H1 (cell line): Measurements from ENCODE around the gene MCM6. TPM values are rescaled to one million over a fixed set of nuclear protein-coding genes. Genes with fewer than 3 reads are reported as not detected.

Experiments used
- CTCF ChIA-PET: fragments of 300-600 bp; sonication (Branson Sonifier 250); formaldehyde crosslinking; loops from one replicate; lab custom pipeline; 2021; ENCODE audit not compliant: partially characterized antibody; lab: Charles Lee
- POLR2A ChIA-PET: fragments of 300-600 bp; sonication (Branson Sonifier 250); formaldehyde crosslinking; loops from one replicate; lab custom pipeline; 2021; ENCODE audit warnings: inconsistent platforms; ENCODE audit not compliant: partially characterized antibody; lab: Charles Lee
- DNase-seq, 2 experiments: peaks; one replicate each; pipeline versions ENCODE4 v3.0.0 to v3.0.0-alpha.2; 2010 to 2022; ENCODE audit warnings: low spot score in 2 of 2, low read depth in 1 of 2, mixed read lengths in 1 of 2
- FAIRE-seq: peaks from 2 replicates; lab custom pipeline; 2011; peaks lifted over from hg19 to GRCh38; lab: Jason Lieb, UNC
- H2AFZ ChIP-seq: 2 replicates; pipeline ENCODE4 v1.8.1; 2012; ENCODE audit warnings: low read length, inconsistent platforms
- H2AK5ac ChIP-seq: 2 replicates; pipeline ENCODE4 v1.6.1; 2013; ENCODE audit warnings: low read depth, low read length
- H2BK120ac ChIP-seq: replicated peaks from 2 replicates; pipeline ENCODE3; 2013; ENCODE audit warnings: low read depth, low read length, inconsistent platforms
- H2BK12ac ChIP-seq: 2 replicates; pipeline ENCODE4 v1.6.1; 2013; ENCODE audit warnings: low read depth, low read length
- H2BK15ac ChIP-seq: 2 replicates; pipeline ENCODE4 v1.6.1; 2013; ENCODE audit warnings: low read length
- H2BK20ac ChIP-seq: 2 replicates; pipeline ENCODE4 v1.6.1; 2013; ENCODE audit warnings: low read length
- H2BK5ac ChIP-seq: 2 replicates; pipeline ENCODE4 v1.6.1; 2013; ENCODE audit warnings: low read depth, low read length
- H3K14ac ChIP-seq: 2 replicates; pipeline ENCODE4 v1.6.1; 2013; ENCODE audit warnings: inconsistent platforms; ENCODE audit not compliant: insufficient read length
- H3K18ac ChIP-seq: 2 replicates; pipeline ENCODE4 v1.6.1; 2013; ENCODE audit warnings: low read length; ENCODE audit errors: extremely low read depth
- H3K23ac ChIP-seq: 2 replicates; pipeline ENCODE4 v1.6.1; 2013; ENCODE audit warnings: inconsistent platforms; ENCODE audit not compliant: insufficient read length
- H3K23me2 ChIP-seq: 2 replicates; pipeline ENCODE4 v1.6.1; 2013; ENCODE audit warnings: low read depth, low read length
- H3K27ac ChIP-seq: 2 replicates; pipeline ENCODE4 v1.6.1; 2011; ENCODE audit warnings: low read depth, low read length, inconsistent platforms
- H3K27me3 ChIP-seq, 4 experiments: replicated peaks in 1 of 4; 1 replicate in 1 of 4; 2 replicates in 3 of 4; pipeline versions ENCODE4 v1.6.1 to v1.8.1; 2011 to 2013; ENCODE audit warnings: low read length in 3 of 4, mild to moderate bottlenecking in 3 of 4, inconsistent platforms in 2 of 4, mixed read lengths in 2 of 4, moderate library complexity in 1 of 4; ENCODE audit not compliant: control insufficient read depth in 3 of 4, insufficient read depth in 3 of 4; ENCODE audit errors: extremely low read depth in 1 of 4
- H3K36me3 ChIP-seq, 4 experiments: 2 replicates each; pipeline versions ENCODE4 v1.6.1 to v1.8.1; 2011 to 2013; ENCODE audit warnings: mild to moderate bottlenecking in 4 of 4, low read length in 3 of 4, moderate library complexity in 2 of 4, control low read depth in 1 of 4, inconsistent platforms in 1 of 4; ENCODE audit not compliant: insufficient read depth in 4 of 4, control insufficient read depth in 2 of 4
- H3K4ac ChIP-seq: replicated peaks from 2 replicates; pipeline ENCODE3; 2013; ENCODE audit warnings: low read length, low read depth, mixed read lengths, inconsistent platforms; ENCODE audit not compliant: insufficient read length
- H3K4me1 ChIP-seq, 4 experiments: replicated peaks in 1 of 4; 1 replicate in 1 of 4; 2 replicates in 3 of 4; pipeline versions ENCODE4 v1.6.1 to v1.8.1; 2011 to 2013; ENCODE audit warnings: low read length in 3 of 4, inconsistent platforms in 2 of 4, mixed read lengths in 1 of 4; ENCODE audit not compliant: insufficient read depth in 4 of 4, control insufficient read depth in 3 of 4
- H3K4me2 ChIP-seq, 2 experiments: 2 replicates each; pipeline versions ENCODE4 v1.6.1 to v1.8.1; 2011 to 2013; ENCODE audit warnings: low read depth in 2 of 2, low read length in 2 of 2, control low read depth in 1 of 2, inconsistent platforms in 1 of 2, mild to moderate bottlenecking in 1 of 2; ENCODE audit not compliant: insufficient read depth in 1 of 2
- H3K4me3 ChIP-seq, 4 experiments: fragments of 200-600, 300-600 bp in 1 of 4; sonication (generic), shearing (Covaris generic), sonication (Bioruptor Twin) in 1 of 4; 2 replicates each; pipeline versions ENCODE4 v1.5.1 to v1.8.1; 2011 to 2016; ENCODE audit warnings: low read length in 4 of 4, low read depth in 3 of 4, control low read depth in 2 of 4, inconsistent platforms in 2 of 4, mild to moderate bottlenecking in 2 of 4, mixed read lengths in 1 of 4, moderate library complexity in 1 of 4; ENCODE audit not compliant: insufficient read depth in 2 of 4; ENCODE audit errors: extremely low read depth in 1 of 4
- H3K56ac ChIP-seq: replicated peaks from 2 replicates; pipeline ENCODE3; 2013; ENCODE audit warnings: low read depth, mild to moderate bottlenecking, mixed read lengths, low read length, inconsistent platforms; ENCODE audit not compliant: insufficient read length
- H3K79me1 ChIP-seq: 2 replicates; pipeline ENCODE4 v1.6.1; 2013; ENCODE audit warnings: low read depth, low read length, control low read depth
- H3K79me2 ChIP-seq, 2 experiments: 2 replicates each; pipeline versions ENCODE4 v1.6.1 to v1.8.1; 2012 to 2013; ENCODE audit warnings: low read length in 2 of 2, mild to moderate bottlenecking in 2 of 2, inconsistent platforms in 1 of 2; ENCODE audit not compliant: insufficient read depth in 2 of 2, control insufficient read depth in 1 of 2
- H3K9ac ChIP-seq, 4 experiments: replicated peaks in 1 of 4; 1 replicate in 1 of 4; 2 replicates in 3 of 4; pipeline versions ENCODE4 v1.6.1 to v1.8.1; 2011 to 2013; ENCODE audit warnings: low read depth in 3 of 4, low read length in 3 of 4, control low read depth in 2 of 4, mild to moderate bottlenecking in 2 of 4, moderate library complexity in 2 of 4, inconsistent platforms in 1 of 4; ENCODE audit errors: extremely low read depth in 1 of 4
- H3K9me3 ChIP-seq, 2 experiments: 2 replicates each; pipeline versions ENCODE4 v1.6.1 to v1.8.1; 2012 to 2013; ENCODE audit warnings: mild to moderate bottlenecking in 2 of 2, moderate library complexity in 2 of 2, control low read depth in 1 of 2, inconsistent platforms in 1 of 2, low read depth in 1 of 2, low read length in 1 of 2, mixed read lengths in 1 of 2; ENCODE audit not compliant: insufficient read depth in 2 of 2
- H4K20me1 ChIP-seq, 2 experiments: replicated peaks in 1 of 2; 2 replicates each; pipeline versions ENCODE3 to v1.8.1; 2011 to 2013; ENCODE audit warnings: inconsistent platforms in 2 of 2, low read length in 2 of 2, mild to moderate bottlenecking in 1 of 2; ENCODE audit not compliant: insufficient read depth in 2 of 2, control insufficient read depth in 1 of 2
- H4K5ac ChIP-seq: 2 replicates; pipeline ENCODE4 v1.6.1; 2013; ENCODE audit warnings: low read length, low read depth, mixed read lengths, inconsistent platforms; ENCODE audit not compliant: insufficient read length
- H4K8ac ChIP-seq: 2 replicates; pipeline ENCODE4 v1.8.0; 2013; ENCODE audit warnings: mild to moderate bottlenecking, moderate library complexity, low read length, inconsistent platforms; ENCODE audit not compliant: insufficient read depth; ENCODE audit errors: extremely low read depth
- H4K91ac ChIP-seq: replicated peaks from 2 replicates; pipeline ENCODE3; 2013; ENCODE audit warnings: low read length, mixed read lengths, inconsistent platforms; ENCODE audit not compliant: insufficient read length
- BACH1 ChIP-seq: IDR thresholded peaks from 2 replicates; pipeline ENCODE4 v1.6.1; 2012; ENCODE audit warnings: low read length, improper control_type of control experiment
- BCL11A ChIP-seq, 2 experiments: IDR thresholded peaks; one replicate each; pipeline ENCODE4 v1.6.1; 2011; ENCODE audit warnings: low read depth in 2 of 2, low read length in 2 of 2, mild to moderate bottlenecking in 2 of 2
- BRCA1 ChIP-seq: IDR thresholded peaks from 2 replicates; pipeline ENCODE4 v1.6.1; 2012; ENCODE audit warnings: low read depth, low read length, improper control_type of control experiment
- EP300 ChIP-seq, 2 experiments: IDR thresholded peaks; 1 replicate in 1 of 2; 2 replicates in 1 of 2; pipeline ENCODE4 v1.6.1; 2011 to 2012; ENCODE audit warnings: low read depth in 2 of 2, low read length in 2 of 2, mild to moderate bottlenecking in 2 of 2, borderline replicate concordance in 1 of 2, inconsistent platforms in 1 of 2, moderate library complexity in 1 of 2
- KDM5A ChIP-seq: fragments of 200-600 bp; IDR thresholded peaks from 2 replicates; pipeline ENCODE4 v1.7.1; 2012; ENCODE audit warnings: mild to moderate bottlenecking, low read length, inconsistent platforms, mixed read lengths
- RNF2 ChIP-seq: fragments of 200-900, 300-1000 bp; sonication (generic); IDR thresholded peaks from 2 replicates; pipeline ENCODE4 v1.7.1; 2016; ENCODE audit warnings: borderline replicate concordance, low read depth, mild to moderate bottlenecking, antibody characterized with exemption, low read length; ENCODE audit not compliant: poor library complexity, severe bottlenecking; ENCODE audit errors: missing control alignments
- SP4 ChIP-seq: IDR thresholded peaks from 2 replicates; pipeline ENCODE4 v1.6.1; 2012; ENCODE audit warnings: low read length, inconsistent platforms
- SUZ12 ChIP-seq: fragments of 200-600 bp; sonication (generic); IDR thresholded peaks from 2 replicates; pipeline ENCODE4 v1.6.1; 2012; ENCODE audit warnings: mild to moderate bottlenecking, inconsistent platforms, low read length, moderate library complexity, mixed read lengths
- TAF7 ChIP-seq: optimal IDR thresholded peaks from 2 replicates; pipeline ENCODE3; 2011; ENCODE audit warnings: low read depth, mild to moderate bottlenecking, inconsistent platforms, low read length, moderate library complexity, borderline replicate concordance
- TBP ChIP-seq: IDR thresholded peaks from 2 replicates; pipeline ENCODE4 v1.6.1; 2011; ENCODE audit warnings: low read depth, low read length, improper control_type of control experiment
- TCF12 ChIP-seq: IDR thresholded peaks from 2 replicates; pipeline ENCODE4 v1.6.1; 2011; ENCODE audit warnings: low read depth, mild to moderate bottlenecking, low read length
- WGBS, 2 experiments: shearing (Covaris generic) in 1 of 2; methylation state at CpG; one replicate each; pipeline versions ENCODE4 v1.1.6 to v1.1.7; 2013 to 2015; ENCODE audit warnings: low lambda C conversion rate in 2 of 2, mixed read lengths in 2 of 2, inconsistent platforms in 1 of 2, low coverage in 1 of 2, missing lambda C conversion rate in 1 of 2; ENCODE audit not compliant: insufficient replicate concordance in 2 of 2, insufficient coverage in 1 of 2, insufficient read length in 1 of 2; ENCODE audit errors: extremely low coverage in 1 of 2, missing lambda C conversion rate in 1 of 2; 5-methylcytosine and 5-hydroxymethylcytosine counted together
- polyA plus RNA-seq, 7 experiments: library from polyadenylated mRNA; depleted of rRNA in 3 of 7; stranded (reverse) in 5 of 7; unstranded in 2 of 7; fragments of >200 nt in 5 of 7; fragments of 200-250 nt in 2 of 7; gene quantifications; 1 replicate in 5 of 7; 2 replicates in 1 of 7; 4 replicates in 1 of 7; pipeline versions ENCODE4 v1.2.1 to v1.2.3, GENCODE V29; 2011 to 2013; ENCODE audit warnings: missing spikeins in 2 of 7, mixed read lengths in 2 of 7
- total RNA-seq: library from RNA; stranded (reverse); fragmentation: NEBNext Ultra II Directional; extraction: Animal tissue kit (Norgen Biotek cat#: 25700); gene quantifications from 2 replicates; pipeline ENCODE4 v1.2.1, GENCODE V29; 2021
- TF ChIP-seq, protein P1 (sequence below): IDR thresholded peaks from 2 replicates; pipeline ENCODE4 v1.6.1; 2012; ENCODE audit warnings: low read length, inconsistent platforms

Gene MCM6
- total and polyA plus RNA-seq, 2 of the 8 experiments (the other 6 are each of a cell fraction or from before 2014, with no cell fraction given): 60.2 to 134 TPM

DNA sequence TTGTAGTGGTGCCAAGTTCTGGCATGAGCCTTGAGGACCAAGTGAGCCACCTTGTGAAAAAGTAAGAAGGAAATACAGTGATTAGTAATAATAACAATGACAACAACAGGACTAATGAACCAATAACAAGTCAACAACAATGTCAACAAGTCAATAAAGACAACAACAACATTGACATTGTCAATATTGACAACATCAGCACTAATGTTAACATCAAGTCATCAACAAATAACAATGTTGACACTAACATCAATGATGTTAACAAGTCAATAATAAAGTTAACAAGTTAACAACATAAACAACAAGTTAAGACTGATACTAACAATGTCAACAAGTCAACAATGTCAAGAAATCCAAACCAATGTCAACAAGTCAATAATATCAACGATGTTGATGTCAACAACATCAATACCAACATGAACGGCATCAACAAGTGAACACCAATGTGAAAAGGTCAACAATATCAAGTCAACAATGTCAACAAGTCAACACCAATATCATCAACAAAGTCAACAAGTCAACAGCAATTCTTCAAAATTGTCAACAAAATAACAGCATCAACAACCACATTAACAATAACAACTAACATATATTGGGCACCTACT, 63.2 kb downstream of the MCM6 start:
- no peak overlapping the region for H3K4me2 ChIP-seq
- no peak overlapping the region for H2AK5ac ChIP-seq
- no peaks in the 10 kb centered on the region; a peak in 1 of 7 replicates for H3K4me1 ChIP-seq
- H2AFZ ChIP-seq: no peak overlapping the region
- H3K14ac ChIP-seq: no peak overlapping the region
- no peak overlapping the region for H3K56ac ChIP-seq
- no peak overlapping the region for H2BK120ac ChIP-seq
- H3K27me3 ChIP-seq: no peaks in the 10 kb centered on the region
- no peak overlapping the region for H3K27ac ChIP-seq
- H4K8ac ChIP-seq: no peak overlapping the region
- no peaks in the 10 kb centered on the region for H3K9me3 ChIP-seq
- no peak overlapping the region for H2BK20ac ChIP-seq
- H3K23ac ChIP-seq: no peak overlapping the region
- no peak overlapping the region for H4K91ac ChIP-seq
- H3K36me3 ChIP-seq: no peaks in the 10 kb centered on the region
- H2BK15ac ChIP-seq: no peak overlapping the region
- no peak overlapping the region for H4K5ac ChIP-seq
- WGBS, 2 experiments: 81% methylated on average over 2 of the region's 2 CpGs; no CpG with 5 or more reads in 1 of the 2 experiments
- no peak overlapping the region for H2BK12ac ChIP-seq
- H3K79me1 ChIP-seq: no peaks in the 10 kb centered on the region
- POLR2A ChIA-PET: no interaction called here
- no peak overlapping the region for H3K18ac ChIP-seq
- CTCF ChIA-PET: interaction anchor here (0.9 to 2.4 kb wide), 3 partner anchors 11 to 15 kb away, joined by 3 to 22 read pairs (median 7); no protein-coding TSS in a partner anchor
- DNase-seq (no peak), FAIRE-seq (no peak)
- no peak overlapping the region for H3K9ac ChIP-seq
- no peak overlapping the region for H3K4ac ChIP-seq
- no peaks in the 10 kb centered on the region for H4K20me1 ChIP-seq
- H3K79me2 ChIP-seq: no peaks in the 10 kb centered on the region
- H3K4me3 ChIP-seq: no peak overlapping the region
- H3K23me2 ChIP-seq: no peaks in the 10 kb centered on the region
- H2BK5ac ChIP-seq: no peak overlapping the region
- TF ChIP-seq KDM5A: no peak
- no peak for TF ChIP-seq BACH1
- no peak for TF ChIP-seq RNF2
- no peak for TF ChIP-seq BRCA1
- TF ChIP-seq, protein P1, sequence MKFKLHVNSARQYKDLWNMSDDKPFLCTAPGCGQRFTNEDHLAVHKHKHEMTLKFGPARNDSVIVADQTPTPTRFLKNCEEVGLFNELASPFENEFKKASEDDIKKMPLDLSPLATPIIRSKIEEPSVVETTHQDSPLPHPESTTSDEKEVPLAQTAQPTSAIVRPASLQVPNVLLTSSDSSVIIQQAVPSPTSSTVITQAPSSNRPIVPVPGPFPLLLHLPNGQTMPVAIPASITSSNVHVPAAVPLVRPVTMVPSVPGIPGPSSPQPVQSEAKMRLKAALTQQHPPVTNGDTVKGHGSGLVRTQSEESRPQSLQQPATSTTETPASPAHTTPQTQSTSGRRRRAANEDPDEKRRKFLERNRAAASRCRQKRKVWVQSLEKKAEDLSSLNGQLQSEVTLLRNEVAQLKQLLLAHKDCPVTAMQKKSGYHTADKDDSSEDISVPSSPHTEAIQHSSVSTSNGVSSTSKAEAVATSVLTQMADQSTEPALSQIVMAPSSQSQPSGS: no peak
- TF ChIP-seq TBP: no peak
- TF ChIP-seq EP300 (IDR thresholded peaks at IDR 0.05; ENCODE audit: borderline replicate concordance in 1 of 2, low read depth in 2 of 2, low read length in 2 of 2): no peak
- TF ChIP-seq SUZ12: no peak
- TF ChIP-seq TAF7: no peak
- no peak for TF ChIP-seq SP4
- no peak for TF ChIP-seq TCF12
- TF ChIP-seq BCL11A (IDR thresholded peaks at IDR 0.05; ENCODE audit: low read depth in 2 of 2, low read length in 2 of 2): no peak
